GM23338 (cell line): ENCODE measurements around the gene SLC35B1. TPM values are rescaled to one million over a fixed set of nuclear protein-coding genes. Genes with fewer than 3 reads are reported as not detected.

Experiments used
- ATAC-seq: fragments of 200-7000 bp; cut with Tn5 transposase; 3 replicates; pipeline ENCODE4 v1.9.1; 2020
- DNase-seq: peaks from one replicate; pipeline ENCODE4 v3.0.0-alpha.2; 2015; ENCODE audit warnings: low spot score
- H2AFZ ChIP-seq: fragments of 200-600 bp; sonication (generic); 2 replicates; pipeline ENCODE4 v1.8.0; 2016; ENCODE audit warnings: antibody characterized with exemption, mild to moderate bottlenecking, moderate library complexity
- H3F3A ChIP-seq: fragments of 200-600 bp; sonication (generic); replicated peaks from 2 replicates; pipeline ENCODE4 v1.8.0; 2017; ENCODE audit warnings: antibody characterized with exemption, mixed run types, low read depth
- H3K27ac ChIP-seq: fragments of 200-600 bp; sonication (generic); 2 replicates; pipeline ENCODE4 v1.6.1; 2016; ENCODE audit warnings: low read depth
- H3K27me3 ChIP-seq: fragments of 200-600 bp; sonication (generic); 2 replicates; pipeline ENCODE4 v1.8.0; 2016; ENCODE audit warnings: mild to moderate bottlenecking, mixed run types, moderate library complexity; ENCODE audit not compliant: insufficient read depth
- H3K36me3 ChIP-seq: fragments of 200-600 bp; sonication (generic); 2 replicates; pipeline ENCODE4 v1.8.0; 2016; ENCODE audit warnings: mild to moderate bottlenecking; ENCODE audit not compliant: insufficient read depth
- H3K4me1 ChIP-seq: fragments of 200-600 bp; sonication (generic); 2 replicates; pipeline ENCODE4 v1.8.0; 2016; ENCODE audit warnings: mild to moderate bottlenecking, moderate library complexity; ENCODE audit not compliant: insufficient read depth
- H3K4me2 ChIP-seq: fragments of 200-600 bp; sonication (generic); 2 replicates; pipeline ENCODE4 v1.7.1; 2017; ENCODE audit warnings: mixed run types
- H3K4me3 ChIP-seq: fragments of 200-600 bp; sonication (generic); 2 replicates; pipeline ENCODE4 v1.6.1; 2016; ENCODE audit warnings: mixed run types
- H3K79me2 ChIP-seq: fragments of 200-600 bp; sonication (generic); replicated peaks from 2 replicates; pipeline ENCODE4 v1.8.0; 2017; ENCODE audit warnings: mild to moderate bottlenecking; ENCODE audit not compliant: insufficient read depth
- H3K9me2 ChIP-seq: fragments of 200-600 bp; sonication (generic); 2 replicates; pipeline ENCODE4 v1.8.0; 2017; ENCODE audit not compliant: insufficient read depth
- H4K20me1 ChIP-seq: fragments of 200-600 bp; sonication (generic); replicated peaks from 2 replicates; pipeline ENCODE4 v1.8.0; 2017; ENCODE audit warnings: mild to moderate bottlenecking; ENCODE audit not compliant: insufficient read depth
- H3K27ac Mint-ChIP-seq: 2 replicates; pipeline ENCODE4 v1.8.0; 2020; ENCODE audit warnings: inconsistent platforms, mild to moderate bottlenecking, moderate library complexity, mixed read lengths
- H3K27me3 Mint-ChIP-seq: 3 replicates; pipeline ENCODE4 v1.8.0; 2022; ENCODE audit warnings: low read depth, mild to moderate bottlenecking, moderate library complexity, mixed read lengths, inconsistent platforms; ENCODE audit not compliant: insufficient read depth, poor library complexity
- H3K36me3 Mint-ChIP-seq: 3 replicates; pipeline ENCODE4 v1.8.0; 2021; ENCODE audit warnings: low read depth, mild to moderate bottlenecking, inconsistent platforms, moderate library complexity, mixed read lengths
- H3K4me1 Mint-ChIP-seq: 3 replicates; pipeline ENCODE4 v1.8.0; 2020; ENCODE audit warnings: mild to moderate bottlenecking, inconsistent platforms, mixed read lengths
- H3K4me3 Mint-ChIP-seq: 3 replicates; pipeline ENCODE4 v1.8.0; 2021; ENCODE audit warnings: moderate library complexity, mild to moderate bottlenecking, inconsistent platforms, mixed read lengths
- H3K9me3 Mint-ChIP-seq: 3 replicates; pipeline ENCODE4 v1.8.0; 2020; ENCODE audit warnings: moderate library complexity, mild to moderate bottlenecking, inconsistent platforms, mixed read lengths
- CREB1 ChIP-seq: fragments of 250-450 bp; sonication (Bioruptor Pico); IDR thresholded peaks from 2 replicates; pipeline ENCODE4 v1.5.0; 2020; ENCODE audit warnings: low read depth, mild to moderate bottlenecking, moderate library complexity
- CTCF ChIP-seq, 2 experiments: fragments of 200-600 bp in 1 of 2; sonication (generic) in 1 of 2; conservative IDR thresholded peaks; 2 replicates each; pipeline versions ENCODE4 v1.5.1 to v1.6.1; 2016 to 2017; ENCODE audit warnings: antibody characterized with exemption in 2 of 2, low read depth in 2 of 2, mild to moderate bottlenecking in 2 of 2, moderate library complexity in 1 of 2
- ETS1 ChIP-seq: IDR thresholded peaks from 2 replicates; pipeline ENCODE4 v1.6.1; 2016; ENCODE audit warnings: antibody characterized with exemption
- EZH2 ChIP-seq: fragments of 200-600 bp; sonication (generic); IDR thresholded peaks from one replicate; pipeline ENCODE4 v1.8.0; 2017; ENCODE audit warnings: antibody characterized with exemption, mild to moderate bottlenecking, low read depth; ENCODE audit not compliant: unreplicated experiment
- EZH2phosphoT487 ChIP-seq: fragments of 200-600 bp; sonication (generic); IDR thresholded peaks from one replicate; pipeline ENCODE4 v1.8.1; 2018; ENCODE audit warnings: antibody characterized with exemption; ENCODE audit not compliant: unreplicated experiment
- JUNB ChIP-seq: IDR thresholded peaks from one replicate; pipeline ENCODE4 v1.6.1; 2016; ENCODE audit warnings: antibody characterized with exemption; ENCODE audit not compliant: unreplicated experiment
- NANOG ChIP-seq: IDR thresholded peaks from 2 replicates; pipeline ENCODE4 v1.6.1; 2016; ENCODE audit warnings: antibody characterized with exemption, borderline replicate concordance
- POLR2AphosphoS5 ChIP-seq: IDR thresholded peaks from 2 replicates; pipeline ENCODE4 v1.6.1; 2016; ENCODE audit warnings: antibody characterized with exemption, low read depth
- REST ChIP-seq: IDR thresholded peaks from one replicate; pipeline ENCODE4 v1.6.1; 2018; ENCODE audit warnings: antibody characterized with exemption; ENCODE audit not compliant: unreplicated experiment
- STAT1 ChIP-seq: IDR thresholded peaks from one replicate; pipeline ENCODE4 v1.6.1; 2016; ENCODE audit warnings: antibody characterized with exemption; ENCODE audit not compliant: unreplicated experiment
- ZNF114 ChIP-seq: fragments of 250-450 bp; sonication (Bioruptor Pico); IDR thresholded peaks from 2 replicates; pipeline ENCODE4 v1.5.0; 2020; ENCODE audit warnings: mild to moderate bottlenecking, moderate library complexity
- ZNF331 ChIP-seq: fragments of 250-450 bp; sonication (Bioruptor Pico); IDR thresholded peaks from 2 replicates; pipeline ENCODE4 v1.5.0; 2020; ENCODE audit warnings: low read depth, mild to moderate bottlenecking, moderate library complexity
- ZNF462 ChIP-seq: fragments of 250-450 bp; sonication (Bioruptor Pico); IDR thresholded peaks from 2 replicates; pipeline ENCODE4 v1.5.0; 2020; ENCODE audit warnings: mild to moderate bottlenecking, moderate library complexity
- polyA plus RNA-seq: library from polyadenylated mRNA; unstranded; fragments of >200 nt; fragmentation: Nextera tagmentation; extraction: Ambion mirVana; gene quantifications from 2 replicates; pipeline ENCODE4 v1.2.1, GENCODE V29; 2016
- total RNA-seq: library from RNA; depleted of rRNA; stranded (reverse); fragments of >200 nt; shearing (Covaris generic); gene quantifications from 2 replicates; pipeline ENCODE4 v1.2.3, GENCODE V29; 2014

The SLC35B1 gene
- total and polyA plus RNA-seq, 2 experiments from 2014 or later = 56.7 to 58.9 TPM

GRCh38 chr17:49741692-49742076 lies 33.9 kb upstream of the SLC35B1 start:
- TF ChIP-seq EZH2 (no peak), REST (no peak), STAT1 (no peak), CREB1 (CRISPR knock-in tag) (no peak), NANOG (no peak), CTCF (conservative IDR thresholded peaks at IDR 0.05; ENCODE audit: low read depth in 2 of 2) (no peak), ZNF331 (CRISPR knock-in tag) (no peak), ZNF462 (CRISPR knock-in tag) (no peak), POLR2AphosphoS5 (no peak), ZNF114 (no peak), JUNB (no peak), ETS1 (no peak), EZH2phosphoT487 (no peak)
- H3F3A ChIP-seq = no peaks in the 10 kb centered on the region
- peaks cover 43% of the 10 kb centered on the region for H4K20me1 ChIP-seq
- H3K36me3 Mint-ChIP-seq = peaks cover 7% of the 10 kb centered on the region; the same call in 1 of the 3 replicates
- no peak overlapping the region for H2AFZ ChIP-seq
- H3K4me1 Mint-ChIP-seq = peaks cover 7% of the 10 kb centered on the region
- H3K4me1 ChIP-seq = no peaks in the 10 kb centered on the region
- no peaks in the 10 kb centered on the region for H3K27me3 Mint-ChIP-seq
- no peaks in the 10 kb centered on the region for H3K9me3 Mint-ChIP-seq
- no peak overlapping the region for H3K4me3 ChIP-seq
- no peaks in the 10 kb centered on the region for H3K36me3 ChIP-seq
- H3K79me2 ChIP-seq = peaks cover 91% of the 10 kb centered on the region
- no peak overlapping the region for H3K4me3 Mint-ChIP-seq
- H3K27me3 ChIP-seq = no peaks in the 10 kb centered on the region
- H3K27ac Mint-ChIP-seq = no peak overlapping the region
- H3K27ac ChIP-seq = no peak overlapping the region
- DNase-seq (no peak), ATAC-seq (no peak)
- H3K9me2 ChIP-seq = no peaks in the 10 kb centered on the region
- no peak overlapping the region for H3K4me2 ChIP-seq
